Measurements from ENCODE around the gene ZBTB2. TPM values are rescaled to one million over a fixed set of nuclear protein-coding genes. Genes with fewer than 3 reads are reported as not detected.

The ZBTB2 gene
- total RNA-seq, 3 donors from 2014 or later (not counting 1 experiment from before 2014, with no cell fraction given), result 27.4 to 36.9 (median 29.9) TPM

GRCh38 chr6:151432651-151433050 is 41.3 kb upstream of the ZBTB2 start:
- no peaks in the 10 kb centered on the region for H3K9me3 ChIP-seq (ENCODE audit: control insufficient read depth, insufficient read depth, low read length)
- no peaks in the 10 kb centered on the region for H3K4me1 ChIP-seq (ENCODE audit: control insufficient read depth, insufficient read depth, low read length)
- intact Hi-C loops (cut with micrococcal nuclease), result no loop called here
- H3K27me3 ChIP-seq (ENCODE audit: control insufficient read depth, insufficient read depth, low read length), result no peaks in the 10 kb centered on the region
- no peak overlapping the region for H3K4me3 ChIP-seq (ENCODE audit: low read length)
- ATAC-seq, result no peak
- Mint-ChIP-seq H3K9me3 (no peaks in the 10 kb centered on the region), H3K27ac (peak overlapping the region in 1 of 2 donors; percentile 10), H3K36me3 (peaks cover 12% of the 10 kb centered on the region), H3K4me3 (no peak overlapping the region), H3K4me1 (peaks cover 2 to 9% of the 10 kb centered on the region in 2 donors), H3K27me3 (ENCODE audit: low read depth in 2 of 2) (no peaks in the 10 kb centered on the region)
- WGBS (ENCODE audit: insufficient coverage), result 100% methylated on average over 2 of the region's 4 CpGs
- no peak overlapping the region for H3K27ac ChIP-seq (ENCODE audit: low read length)
- no peak for DNase-seq
- no peak for TF ChIP-seq CTCF (IDR thresholded peaks at IDR 0.05)
- H3K36me3 ChIP-seq (ENCODE audit: control insufficient read depth, insufficient read depth, low read length), result peaks cover 39% of the 10 kb centered on the region

DNA sequence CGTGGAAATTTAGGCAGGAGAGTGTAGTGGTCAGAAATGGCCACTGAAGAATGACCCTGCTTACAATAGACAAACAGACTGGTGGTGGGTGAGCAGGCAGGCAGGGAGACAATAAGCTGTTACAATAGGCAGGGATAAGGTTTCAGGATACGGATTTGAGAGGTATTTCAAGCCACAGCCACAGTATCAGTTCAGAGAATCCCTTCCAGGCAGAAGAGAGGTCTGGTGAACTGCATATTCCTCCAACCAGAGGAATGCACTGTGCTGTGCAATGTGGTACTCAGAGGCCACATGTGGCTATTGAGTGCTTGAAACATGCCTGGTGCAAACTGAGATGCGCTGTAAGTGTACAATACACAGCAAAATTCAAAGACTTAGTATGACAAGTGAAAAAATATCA is 40.0 kb upstream of the ZBTB2 start:
- peak overlapping the region in 1 of 2 donors; percentile 13 for H3K27ac Mint-ChIP-seq
- ATAC-seq (no peak), DNase-seq (no peak)
- 95% methylated on average over 3 of the region's 3 CpGs for WGBS (ENCODE audit: insufficient coverage)
- Histone ChIP-seq H3K27ac (ENCODE audit: low read length) (no peak overlapping the region), H3K4me1 (ENCODE audit: control insufficient read depth, insufficient read depth, low read length) (no peaks in the 10 kb centered on the region), H3K9me3 (ENCODE audit: control insufficient read depth, insufficient read depth, low read length) (no peaks in the 10 kb centered on the region), H3K27me3 (ENCODE audit: control insufficient read depth, insufficient read depth, low read length) (no peaks in the 10 kb centered on the region), H3K4me3 (ENCODE audit: low read length) (no peak overlapping the region), H3K36me3 (ENCODE audit: control insufficient read depth, insufficient read depth, low read length) (peaks cover 43% of the 10 kb centered on the region)
- peaks cover 0 to 6% of the 10 kb centered on the region in 2 donors for H3K4me1 Mint-ChIP-seq
- H3K9me3 Mint-ChIP-seq, result no peaks in the 10 kb centered on the region
- TF ChIP-seq CTCF (IDR thresholded peaks at IDR 0.05), result no peak
- no peak overlapping the region for H3K4me3 Mint-ChIP-seq
- no peaks in the 10 kb centered on the region for H3K27me3 Mint-ChIP-seq (ENCODE audit: low read depth in 2 of 2)
- intact Hi-C loops (cut with micrococcal nuclease), result no loop called here
- H3K36me3 Mint-ChIP-seq, result peaks cover 12% of the 10 kb centered on the region

- H3K27ac ChIP-seq (ENCODE audit: low read length), result no peak overlapping the region
- H3K4me1 Mint-ChIP-seq, result peaks cover 0 to 6% of the 10 kb centered on the region in 2 donors
- H3K27me3 Mint-ChIP-seq (ENCODE audit: low read depth in 2 of 2), result no peaks in the 10 kb centered on the region
- H3K27ac Mint-ChIP-seq, result peak overlapping the region in 1 of 2 donors; percentile 13
- intact Hi-C loops (cut with micrococcal nuclease), result no loop called here
- WGBS (ENCODE audit: insufficient coverage), result 96% methylated on average over 2 of the region's 3 CpGs
- ATAC-seq (no peak), DNase-seq (no peak)
- H3K4me3 ChIP-seq (ENCODE audit: low read length), result no peak overlapping the region
- no peaks in the 10 kb centered on the region for H3K27me3 ChIP-seq (ENCODE audit: control insufficient read depth, insufficient read depth, low read length)
- peaks cover 12% of the 10 kb centered on the region for H3K36me3 Mint-ChIP-seq
- H3K4me1 ChIP-seq (ENCODE audit: control insufficient read depth, insufficient read depth, low read length), result no peaks in the 10 kb centered on the region
- no peaks in the 10 kb centered on the region for H3K9me3 ChIP-seq (ENCODE audit: control insufficient read depth, insufficient read depth, low read length)
- peaks cover 45% of the 10 kb centered on the region for H3K36me3 ChIP-seq (ENCODE audit: control insufficient read depth, insufficient read depth, low read length)
- TF ChIP-seq CTCF (IDR thresholded peaks at IDR 0.05), result no peak
- no peak overlapping the region for H3K4me3 Mint-ChIP-seq
- H3K9me3 Mint-ChIP-seq, result no peaks in the 10 kb centered on the region
Observed at GRCh38 chr6:151430886-151431285, 39.5 kb upstream of the ZBTB2 start.

DNA sequence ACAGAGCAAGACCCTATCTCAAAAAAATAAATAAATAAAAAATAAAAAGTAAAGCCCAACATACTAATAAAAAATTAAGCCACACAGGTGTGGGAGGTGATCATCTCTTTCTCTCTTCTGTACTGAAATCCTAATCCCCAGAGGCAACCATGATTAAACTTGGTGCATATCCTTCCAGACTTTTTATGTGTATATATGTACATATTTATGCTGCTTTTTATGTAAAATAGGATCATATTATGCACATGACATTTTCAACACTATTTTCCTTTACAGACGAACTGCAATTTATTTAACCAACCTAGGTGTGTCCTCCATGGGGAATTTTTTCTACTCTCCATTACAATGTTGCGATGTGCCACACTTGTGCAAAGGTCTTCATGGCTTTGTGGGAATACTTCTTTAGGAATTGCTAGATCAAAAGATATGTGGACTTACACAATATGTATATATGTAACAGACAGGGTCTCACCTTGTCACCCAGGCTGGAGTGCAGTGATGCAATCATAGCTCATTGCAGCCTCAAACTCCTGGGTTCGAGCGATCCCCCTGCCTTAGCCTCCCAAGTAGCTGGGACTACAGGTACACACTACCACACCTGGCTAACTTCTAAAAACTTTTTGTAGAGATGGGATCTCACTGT is 36.9 kb upstream of the ZBTB2 start:
- Mint-ChIP-seq H3K27ac (no peak overlapping the region), H3K4me1 (peaks cover 0 to 6% of the 10 kb centered on the region in 2 donors), H3K9me3 (no peaks in the 10 kb centered on the region), H3K4me3 (no peak overlapping the region), H3K27me3 (ENCODE audit: low read depth in 2 of 2) (no peaks in the 10 kb centered on the region), H3K36me3 (peaks cover 12% of the 10 kb centered on the region)
- Histone ChIP-seq H3K36me3 (ENCODE audit: control insufficient read depth, insufficient read depth, low read length) (peaks cover 50% of the 10 kb centered on the region), H3K4me1 (ENCODE audit: control insufficient read depth, insufficient read depth, low read length) (no peaks in the 10 kb centered on the region), H3K9me3 (ENCODE audit: control insufficient read depth, insufficient read depth, low read length) (no peaks in the 10 kb centered on the region), H3K27ac (ENCODE audit: low read length) (no peak overlapping the region), H3K4me3 (ENCODE audit: low read length) (no peak overlapping the region), H3K27me3 (ENCODE audit: control insufficient read depth, insufficient read depth, low read length) (no peaks in the 10 kb centered on the region)
- intact Hi-C loops (cut with micrococcal nuclease), result no loop called here
- WGBS (ENCODE audit: insufficient coverage), result 92% methylated on average over 3 of the region's 4 CpGs
- DNase-seq, result no peak
- ATAC-seq, result no peak
- TF ChIP-seq CTCF (IDR thresholded peaks at IDR 0.05), result no peak
